ENCODE results near the gene CIART. TPM values are rescaled to one million over a fixed set of nuclear protein-coding genes. Genes with fewer than 3 reads are reported as not detected.
"Not testable (repeated sequence)": the region's sequence is repeated elsewhere in the genome, so short reads cannot be mapped to it uniquely, and the experiment has no call there.

Gene CIART
- total RNA-seq, 2 donors from 2014 or later = 0.95 to 1.3 TPM

- DNase-seq (no peak), ATAC-seq (no peak)
- intact Hi-C loops (cut with DNase I, micrococcal nuclease) = no loop called here
These were observed 13.1 kb downstream of the CIART start for GRCh38 chr1:150295476-150295875.

GRCh38 chr1:150299716-150300115 lies 17.4 kb downstream of the CIART start:
- intact Hi-C loops (cut with DNase I, micrococcal nuclease) = no loop called here
- DNase-seq = no peak

GRCh38 chr1:150302338-150302737 lies 20.0 kb downstream of the CIART start:
- DNase-seq (no peak), ATAC-seq (no peak)
- intact Hi-C loops (cut with DNase I, micrococcal nuclease) = no loop called here

More at GRCh38 chr1:150299716-150300115, 17.4 kb downstream of the CIART start:
- no peak for ATAC-seq

- intact Hi-C loops (cut with DNase I, micrococcal nuclease) = no loop called here
- DNase-seq = no peak
- no peak for ATAC-seq
These were observed 20.5 kb downstream of the CIART start for GRCh38 chr1:150302902-150303301.

GRCh38 chr1:150308585-150308984 lies 26.2 kb downstream of the CIART start:
- ATAC-seq = not testable (repeated sequence)

GRCh38 chr1:150309758-150310508 lies 27.6 kb downstream of the CIART start:
- DNase-seq (no peak), ATAC-seq (no peak)
- intact Hi-C loops (cut with DNase I, micrococcal nuclease) = no loop called here

More at GRCh38 chr1:150308585-150308984, 26.2 kb downstream of the CIART start:
- DNase-seq; intact Hi-C loops (cut with DNase I, micrococcal nuclease): not testable (repeated sequence)

GRCh38 chr1:150311762-150312161 lies 29.4 kb downstream of the CIART start:
- no peak for DNase-seq
- no peak for ATAC-seq
- intact Hi-C loops (cut with DNase I, micrococcal nuclease) = no loop called here

- ATAC-seq; intact Hi-C loops (cut with DNase I, micrococcal nuclease); DNase-seq: not testable (repeated sequence)
These were observed 32.3 kb downstream of the CIART start for GRCh38 chr1:150314691-150315090.

GRCh38 chr1:150320667-150320978 lies 38.3 kb downstream of the CIART start:
- DNase-seq (no peak), ATAC-seq (no peak)
- intact Hi-C loops (cut with DNase I, micrococcal nuclease) = no loop called here

GRCh38 chr1:150321826-150322166 lies 39.4 kb downstream of the CIART start:
- ATAC-seq (no peak), DNase-seq (no peak)
- intact Hi-C loops (cut with DNase I, micrococcal nuclease) = no loop called here

- ATAC-seq = no peak
- intact Hi-C loops (cut with DNase I, micrococcal nuclease) = no loop called here
- no peak for DNase-seq
These were observed 40.0 kb downstream of the CIART start for GRCh38 chr1:150322310-150322709.

GRCh38 chr1:150332651-150333290 lies 50.4 kb downstream of the CIART start:
- DNase-seq (no peak), ATAC-seq (no peak)
- intact Hi-C loops (cut with DNase I, micrococcal nuclease) = no loop called here

Other genes starting within 250 kb of the CIART start
- gene VPS45, start 214.8 kb upstream of the CIART start, total RNA-seq = 10 to 100 TPM; 27.3 to 32.0 TPM
- 10 to 100 TPM in 1 of 2 donors, 1 to 10 TPM in 1; 4.8 to 43.0 TPM for gene PLEKHO1, start 132.6 kb upstream of the CIART start, total RNA-seq
- gene ANP32E, start 46.4 kb upstream of the CIART start, total RNA-seq = 10 to 100 TPM; 10.5 to 13.6 TPM
- under 1 TPM; 0.28 to 0.34 TPM for gene CA14, start 24.8 kb upstream of the CIART start, total RNA-seq
- 100 to 1,000 TPM; 194 to 199 TPM for gene APH1A, start 13.5 kb upstream of the CIART start, total RNA-seq
- gene C1orf54, start 9.8 kb upstream of the CIART start, total RNA-seq = 10 to 100 TPM in 1 of 2 donors, 1 to 10 TPM in 1; 4.5 to 11.5 TPM
- gene MRPS21, start 11.3 kb downstream of the CIART start, total RNA-seq = 10 to 100 TPM; 36.2 to 44.3 TPM
- 10 to 100 TPM; 45.4 to 47.1 TPM for gene PRPF3, start 39.0 kb downstream of the CIART start, total RNA-seq
- 10 to 100 TPM; 25.4 to 28.1 TPM for gene RPRD2, start 81.6 kb downstream of the CIART start, total RNA-seq
- 10 to 100 TPM; 15.6 to 22.0 TPM for gene TARS2, start 204.9 kb downstream of the CIART start, total RNA-seq
- 1 to 10 TPM; 6.3 to 9.1 TPM for gene ECM1, start 225.6 kb downstream of the CIART start, total RNA-seq
- gene FALEC, start 233.2 kb downstream of the CIART start, total RNA-seq = not detected